ENCODE measurements around the gene SYNE2. TPM values are rescaled to one million over a fixed set of nuclear protein-coding genes. Genes with fewer than 3 reads are reported as not detected.
"Not testable (repeated sequence)": the region's sequence is repeated elsewhere in the genome, so short reads cannot be mapped to it uniquely, and the experiment has no call there.

Gene SYNE2
- total RNA-seq, 2 donors from 2014 or later, result 39.4 to 41.0 TPM

GRCh38 chr14:64098120-64098519 lies 245.3 kb downstream of the SYNE2 start:
- H3K27ac Mint-ChIP-seq, result no peak overlapping the region
- DNase-seq (ENCODE audit: low spot score in 2 of 2) (no peak), ATAC-seq (no peak)
- H3K9me3 Mint-ChIP-seq, result no peaks in the 10 kb centered on the region
- peaks cover 6 to 7% of the 10 kb centered on the region in 2 donors for H3K36me3 Mint-ChIP-seq

GRCh38 chr14:64107438-64107837 lies 254.6 kb downstream of the SYNE2 start:
- DNase-seq (ENCODE audit: low spot score in 2 of 2) (no peak), ATAC-seq (no peak)
- Mint-ChIP-seq H3K9me3 (no peaks in the 10 kb centered on the region), H3K36me3 (peaks cover 0 to 10% of the 10 kb centered on the region in 2 donors), H3K27ac (no peak overlapping the region)

- no peaks in the 10 kb centered on the region for H3K36me3 Mint-ChIP-seq
- DNase-seq (ENCODE audit: low spot score in 2 of 2), result no peak
Observed at GRCh38 chr14:64109819-64110554, 257.2 kb downstream of the SYNE2 start.

GRCh38 chr14:64110802-64111201 lies 258.0 kb downstream of the SYNE2 start:
- no peak overlapping the region for H3K27ac Mint-ChIP-seq
- no peaks in the 10 kb centered on the region for H3K9me3 Mint-ChIP-seq
- H3K36me3 Mint-ChIP-seq, result no peaks in the 10 kb centered on the region
- DNase-seq (ENCODE audit: low spot score in 2 of 2) (no peak), ATAC-seq (no peak)

More at GRCh38 chr14:64109819-64110554, 257.2 kb downstream of the SYNE2 start:
- no peaks in the 10 kb centered on the region for H3K9me3 Mint-ChIP-seq
- H3K27ac Mint-ChIP-seq, result no peak overlapping the region
- no peak for ATAC-seq

- DNase-seq (ENCODE audit: low spot score in 2 of 2), result no peak
- ATAC-seq, result no peak
- Mint-ChIP-seq H3K9me3 (no peaks in the 10 kb centered on the region), H3K36me3 (no peaks in the 10 kb centered on the region), H3K27ac (no peak overlapping the region)
Observed at GRCh38 chr14:64112867-64113678, 260.3 kb downstream of the SYNE2 start.

- H3K36me3 Mint-ChIP-seq, result no peaks in the 10 kb centered on the region
- H3K27ac Mint-ChIP-seq, result peak overlapping the region in 1 of 2 donors; percentile 74
- H3K9me3 Mint-ChIP-seq, result no peaks in the 10 kb centered on the region
- ATAC-seq (no peak), DNase-seq (ENCODE audit: low spot score in 2 of 2) (no peak)
Observed at GRCh38 chr14:64114166-64114565, 261.4 kb downstream of the SYNE2 start.

GRCh38 chr14:64114796-64115195 lies 262.0 kb downstream of the SYNE2 start:
- no peak for ATAC-seq
- Mint-ChIP-seq H3K9me3 (no peaks in the 10 kb centered on the region), H3K36me3 (no peaks in the 10 kb centered on the region), H3K27ac (peak overlapping the region in 1 of 2 donors; percentile 74)
- DNase-seq (ENCODE audit: low spot score in 2 of 2), result no peak

GRCh38 chr14:64115401-64115800 lies 262.6 kb downstream of the SYNE2 start:
- no peak overlapping the region for H3K27ac Mint-ChIP-seq
- H3K9me3 Mint-ChIP-seq, result no peaks in the 10 kb centered on the region
- no peak for ATAC-seq
- DNase-seq (ENCODE audit: low spot score in 2 of 2), result no peak
- H3K36me3 Mint-ChIP-seq, result no peaks in the 10 kb centered on the region

- Mint-ChIP-seq H3K27ac (no peak overlapping the region), H3K36me3 (no peaks in the 10 kb centered on the region), H3K9me3 (no peaks in the 10 kb centered on the region)
- no peak for ATAC-seq
- DNase-seq (ENCODE audit: low spot score in 2 of 2), result no peak
Observed at GRCh38 chr14:64117671-64118402, 265.0 kb downstream of the SYNE2 start.

- not testable (repeated sequence) for ATAC-seq; H3K9me3 Mint-ChIP-seq; DNase-seq (ENCODE audit: low spot score in 2 of 2); H3K36me3 Mint-ChIP-seq
- H3K27ac Mint-ChIP-seq, result peak overlapping the region in 1 of 2 donors; percentile 73
Observed at GRCh38 chr14:64118403-64118742, 265.6 kb downstream of the SYNE2 start.

GRCh38 chr14:64118892-64119291 lies 266.1 kb downstream of the SYNE2 start:
- no peak for DNase-seq (ENCODE audit: low spot score in 2 of 2)
- no peak for ATAC-seq
- peak overlapping the region in 1 of 2 donors; percentile 73 for H3K27ac Mint-ChIP-seq
- no peaks in the 10 kb centered on the region for H3K36me3 Mint-ChIP-seq
- no peaks in the 10 kb centered on the region for H3K9me3 Mint-ChIP-seq

- no peaks in the 10 kb centered on the region for H3K36me3 Mint-ChIP-seq
- H3K27ac Mint-ChIP-seq, result peak overlapping the region in 1 of 2 donors; percentile 2
- peak; percentile 29 to 83 for ATAC-seq
- H3K9me3 Mint-ChIP-seq, result no peaks in the 10 kb centered on the region
- no peak for DNase-seq (ENCODE audit: low spot score in 2 of 2)
Observed at GRCh38 chr14:64119500-64119899, 266.7 kb downstream of the SYNE2 start.

GRCh38 chr14:64119980-64120379 lies 267.2 kb downstream of the SYNE2 start:
- ATAC-seq, result no peak
- no peaks in the 10 kb centered on the region for H3K36me3 Mint-ChIP-seq

GRCh38 chr14:64123241-64123822 lies 270.5 kb downstream of the SYNE2 start:
- Mint-ChIP-seq H3K36me3 (no peaks in the 10 kb centered on the region), H3K27ac (peak overlapping the region in 1 of 2 donors; percentile 47), H3K9me3 (no peaks in the 10 kb centered on the region)
- DNase-seq (ENCODE audit: low spot score in 2 of 2) (no peak), ATAC-seq (peak; percentile 44 to 80)

More at GRCh38 chr14:64119980-64120379, 267.2 kb downstream of the SYNE2 start:
- H3K27ac Mint-ChIP-seq, result no peak overlapping the region
- no peak for DNase-seq (ENCODE audit: low spot score in 2 of 2)
- H3K9me3 Mint-ChIP-seq, result no peaks in the 10 kb centered on the region

- ATAC-seq, result no peak
- H3K27ac Mint-ChIP-seq, result no peak overlapping the region
- H3K36me3 Mint-ChIP-seq, result no peaks in the 10 kb centered on the region
Observed at GRCh38 chr14:64125270-64125669, 272.5 kb downstream of the SYNE2 start.

GRCh38 chr14:64126548-64126947 lies 273.7 kb downstream of the SYNE2 start:
- ATAC-seq (no peak), DNase-seq (ENCODE audit: low spot score in 2 of 2) (no peak)
- H3K9me3 Mint-ChIP-seq, result no peaks in the 10 kb centered on the region

More at GRCh38 chr14:64125270-64125669, 272.5 kb downstream of the SYNE2 start:
- no peaks in the 10 kb centered on the region for H3K9me3 Mint-ChIP-seq
- no peak for DNase-seq (ENCODE audit: low spot score in 2 of 2)

More at GRCh38 chr14:64126548-64126947, 273.7 kb downstream of the SYNE2 start:
- Mint-ChIP-seq H3K27ac (no peak overlapping the region), H3K36me3 (no peaks in the 10 kb centered on the region)

Data from activated naive CD4-positive, alpha-beta T cell treated with anti-CD3 and anti-CD28 coated beads, Interleukin-2, amount 50 U/mL, for 72 hours (primary cell).